Stimulated activated CD4-positive, alpha-beta T cell treated with anti-CD3 and anti-CD28 coated beads, TNF-alpha, amount 100 ng/mL, for 48 hours (primary cell): ENCODE data around the gene GPALPP1.
"Not testable (repeated sequence)": the region's sequence is repeated elsewhere in the genome, so short reads cannot be mapped to it uniquely, and the experiment has no call there.

Experiments
- DNase-seq, 3 donors: peaks; one replicate each; pipeline ENCODE4 v3.0.0-alpha.2; 2020; ENCODE audit warnings: low read depth in 3 of 3

Gene GPALPP1

DNA sequence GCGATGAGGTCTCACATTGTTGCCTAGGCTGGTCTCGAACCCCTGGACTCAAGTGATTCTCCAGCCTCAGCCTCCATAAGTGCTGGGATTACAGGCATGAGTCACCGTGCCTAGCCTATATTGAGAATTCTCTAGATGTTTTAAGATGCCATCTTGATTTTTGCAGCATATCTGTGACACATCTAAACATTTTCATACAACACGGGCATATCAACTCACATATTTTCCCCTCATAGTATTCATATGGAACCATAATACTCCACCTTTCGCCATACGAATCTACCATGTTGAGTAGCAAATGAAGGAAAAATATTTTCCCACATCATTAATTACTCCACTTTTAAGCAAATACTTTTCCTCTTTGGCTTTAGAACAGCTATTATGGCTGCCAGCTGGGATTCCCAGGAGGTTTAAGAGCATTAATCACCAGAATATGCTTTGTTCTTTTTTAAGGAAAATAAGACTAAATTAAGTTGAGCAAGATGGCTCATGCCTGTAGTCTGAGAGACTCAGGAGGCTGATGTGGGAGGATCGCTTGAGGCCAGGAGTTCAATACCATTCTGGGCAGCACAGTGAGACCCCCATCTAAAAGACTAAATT, 74.0 kb downstream of the GPALPP1 start:
- no peak for DNase-seq

DNA sequence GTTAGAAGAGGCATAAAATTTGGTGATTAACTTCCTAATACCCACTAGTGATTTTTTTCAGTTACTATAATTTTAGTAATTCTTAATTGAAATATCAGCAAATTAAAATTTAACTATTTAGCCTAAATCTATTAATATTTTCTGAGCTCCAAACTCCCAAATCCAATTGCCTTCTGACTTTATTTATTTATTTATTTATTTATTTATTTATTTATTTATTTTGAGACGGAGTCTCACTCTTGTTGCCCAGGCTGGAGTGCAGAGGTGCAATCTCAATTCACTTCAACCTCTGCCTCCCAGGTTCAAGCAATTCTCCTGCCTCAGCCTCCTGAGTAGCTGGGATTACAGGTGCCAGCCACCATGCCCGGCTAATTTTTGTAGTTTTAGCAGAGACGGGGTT, 74.6 kb downstream of the GPALPP1 start:
- not testable (repeated sequence) for DNase-seq

DNA sequence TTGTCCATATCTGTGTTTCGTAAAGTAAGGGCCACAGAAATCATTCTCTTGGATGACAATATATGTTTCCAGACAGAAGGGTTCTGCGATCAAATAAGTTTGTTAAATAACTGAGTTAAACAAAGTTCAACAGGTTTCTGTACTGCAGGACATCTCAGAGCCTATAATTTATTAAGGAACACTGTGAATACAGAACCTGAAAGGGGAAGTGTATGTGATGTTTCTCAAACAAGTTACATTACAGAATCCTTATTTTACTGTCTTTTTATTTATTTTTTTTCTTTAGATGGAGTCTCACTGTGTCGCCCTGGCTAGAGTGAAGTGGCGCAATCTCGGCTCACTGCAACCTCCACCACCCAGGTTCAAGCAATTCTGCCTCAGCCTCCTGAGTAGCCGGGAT, 75.6 kb downstream of the GPALPP1 start:
- DNase-seq = no peak

DNA sequence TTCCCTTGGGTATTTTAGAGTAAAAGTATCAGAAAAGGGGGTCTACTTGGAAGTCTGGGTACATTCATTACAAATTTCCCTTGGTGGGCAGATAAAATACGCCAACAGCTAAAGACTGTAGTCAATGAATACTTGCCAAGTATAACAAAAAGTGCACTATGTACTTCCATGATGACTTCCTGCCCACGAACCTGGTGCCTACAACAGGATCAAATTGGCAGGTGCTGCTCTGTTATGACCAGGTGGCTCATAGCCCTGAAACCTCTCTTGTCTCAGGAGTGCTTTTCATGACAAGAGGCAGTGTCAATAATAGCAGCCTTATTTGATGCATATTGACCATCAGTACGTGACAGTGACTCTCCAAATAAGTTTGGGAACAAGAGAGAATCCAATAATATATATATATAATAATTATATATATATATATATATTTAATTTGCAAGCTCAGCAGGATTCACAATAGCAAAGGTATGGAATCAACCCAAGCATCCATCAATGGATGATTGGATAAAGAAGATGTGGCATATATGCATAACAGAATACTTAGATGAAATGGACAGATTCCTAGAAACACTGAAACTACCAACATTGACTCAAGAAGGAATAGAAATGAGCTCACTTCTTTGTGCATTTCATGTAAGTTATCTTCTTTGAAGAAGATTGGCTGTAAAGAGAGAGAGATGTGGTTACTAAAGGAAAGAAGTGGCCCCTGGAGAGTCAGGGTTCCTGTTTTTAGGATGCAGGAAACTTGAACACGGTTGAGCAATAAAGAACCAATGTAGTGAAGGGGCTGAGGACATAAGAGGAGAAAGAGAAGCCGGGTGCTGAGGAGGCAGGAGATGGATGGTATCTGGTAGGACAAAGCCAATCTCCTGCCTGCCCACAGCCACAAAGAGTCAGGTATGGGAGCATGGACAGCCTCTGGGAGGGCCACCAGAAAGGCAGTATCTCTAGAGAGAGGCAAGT, 79.0 kb downstream of the GPALPP1 start:
- no peak for DNase-seq

DNA sequence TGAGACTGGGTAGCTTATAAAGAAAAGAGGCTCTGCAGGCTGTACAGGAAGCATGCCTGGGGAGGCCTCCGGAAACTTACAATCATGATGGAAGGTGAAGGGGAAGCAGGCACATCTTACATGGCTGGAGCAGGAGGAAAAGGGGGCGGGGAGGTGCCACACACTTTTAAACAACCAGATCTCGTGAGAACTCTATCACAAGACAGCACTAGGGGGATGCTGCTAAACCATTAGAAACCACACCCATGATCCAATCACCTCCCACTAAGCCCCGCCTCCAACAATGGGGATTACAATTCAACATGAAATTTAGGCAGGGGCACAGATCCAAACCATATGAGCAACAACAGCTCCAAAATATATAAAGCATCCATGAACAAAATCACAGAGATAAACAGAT, 84.5 kb downstream of the GPALPP1 start:
- DNase-seq = no peak

DNA sequence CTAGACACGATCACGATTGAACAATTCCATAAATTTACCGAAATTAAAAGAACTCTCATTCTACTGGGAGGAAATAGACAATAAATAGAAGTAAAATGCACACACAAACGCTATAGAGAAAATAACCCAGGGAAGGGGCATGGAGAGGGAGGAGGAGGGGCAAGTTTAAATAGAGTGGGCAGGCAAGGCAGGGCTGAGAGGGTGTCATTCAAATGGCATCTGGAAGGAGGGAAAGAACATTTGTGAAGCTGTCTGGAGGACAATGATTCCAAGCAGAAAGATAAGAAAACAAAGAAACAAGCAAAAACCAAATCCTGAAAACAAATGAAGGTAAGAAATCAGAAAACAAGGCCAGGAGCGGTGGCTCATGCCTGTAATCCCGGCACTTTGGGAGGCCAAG, 85.4 kb downstream of the GPALPP1 start:
- DNase-seq = no peak

DNA sequence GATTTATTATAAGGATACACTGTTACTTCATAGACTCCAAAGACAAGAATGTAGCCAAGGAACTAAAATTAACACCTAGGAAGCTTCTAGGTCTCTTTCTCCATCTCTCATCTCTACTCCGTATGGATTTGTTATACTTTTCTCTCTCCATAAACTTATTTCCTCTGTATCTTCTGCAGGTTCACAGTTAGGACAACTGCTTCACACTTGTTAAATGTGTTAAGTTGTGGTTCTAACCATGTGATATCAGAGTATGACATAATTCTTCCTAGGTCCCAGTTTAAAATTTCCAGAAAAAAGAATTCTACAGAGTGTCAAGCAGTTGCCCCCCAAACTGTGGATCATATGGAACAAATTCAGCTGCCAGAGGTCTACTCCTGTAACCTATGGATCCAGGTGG, 88.7 kb downstream of the GPALPP1 start:
- DNase-seq = no peak
